Ammon's horn (tissue), 1 donor: Measurements from ENCODE around the gene TMEM139.

ENCODE experiments used
- DNase-seq: peaks from one replicate; pipeline ENCODE4 v3.0.0-alpha.2; 2016; ENCODE audit warnings: low spot score

TMEM139 gene

DNA sequence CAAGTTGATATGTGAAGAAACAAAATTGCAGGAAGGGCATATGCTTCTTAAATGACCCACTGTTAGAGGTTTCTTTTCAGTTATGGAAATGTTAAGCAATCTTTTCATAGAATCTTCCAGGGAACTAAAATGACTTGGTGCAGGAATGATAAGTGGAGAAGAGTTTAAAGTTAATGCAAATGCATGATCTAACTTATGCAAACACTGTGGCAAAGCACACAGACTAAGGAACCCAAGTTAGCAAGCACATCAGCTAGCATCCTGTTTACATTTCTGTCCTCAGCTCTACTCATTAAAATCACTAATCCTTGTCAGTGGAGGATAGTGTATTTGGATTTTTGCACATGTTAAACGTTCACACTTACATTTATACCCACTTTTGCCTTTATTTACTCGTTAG lies 40.5 kb downstream of the TMEM139 start:
- no peak for DNase-seq

DNA sequence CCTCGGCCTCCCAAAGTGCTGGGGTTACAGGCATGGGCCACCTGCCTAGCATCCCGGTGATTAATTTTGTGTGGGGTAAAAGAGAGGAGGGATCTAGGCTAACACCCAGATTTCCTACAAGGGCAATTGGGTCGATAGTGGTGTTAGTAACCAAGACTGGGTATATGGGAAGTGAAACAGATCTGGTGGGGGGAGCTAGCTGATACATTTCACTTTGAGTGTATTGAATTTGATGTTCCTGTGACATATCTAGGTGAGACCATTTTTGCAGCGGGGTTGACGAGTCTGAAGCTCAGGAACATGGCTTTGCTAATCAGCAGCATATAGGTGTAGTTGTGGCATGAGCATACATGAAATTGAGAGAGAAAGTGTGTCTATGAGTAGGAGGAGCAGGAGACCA lies 43.1 kb downstream of the TMEM139 start:
- DNase-seq: no peak

DNA sequence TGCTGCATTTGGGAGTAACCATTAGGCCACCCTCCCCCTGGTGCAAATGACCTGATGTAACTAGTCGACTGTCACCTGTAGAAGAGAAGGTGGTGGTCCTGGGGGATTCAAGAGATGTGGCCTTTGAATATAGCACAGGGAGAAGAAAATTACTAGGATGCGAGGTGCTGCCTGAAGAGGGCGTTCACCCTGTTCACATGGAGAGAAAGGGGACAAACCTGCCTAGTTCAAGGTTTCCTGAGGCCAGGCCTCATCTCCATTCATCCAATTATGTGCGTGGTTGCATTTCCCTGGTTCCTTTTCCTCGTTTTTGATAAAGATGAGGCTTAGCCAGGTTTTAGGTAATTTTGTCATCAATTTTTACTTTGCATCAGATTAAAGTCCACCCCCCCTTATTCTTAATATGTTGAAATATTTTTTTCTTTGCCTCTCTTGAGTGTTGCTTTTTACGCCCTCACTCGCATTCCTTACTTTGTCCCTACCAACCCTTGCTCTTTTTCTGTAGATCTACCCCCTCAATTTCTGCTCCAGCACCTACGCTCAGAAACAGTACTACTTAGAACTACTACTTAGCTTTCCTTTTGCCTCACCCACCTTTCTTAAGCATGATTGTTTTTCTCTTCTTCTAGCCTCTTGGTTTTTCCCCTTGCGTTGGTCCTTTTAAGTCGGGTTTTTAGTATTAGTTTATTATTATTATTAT lies 44.9 kb downstream of the TMEM139 start:
- DNase-seq: no peak

DNA sequence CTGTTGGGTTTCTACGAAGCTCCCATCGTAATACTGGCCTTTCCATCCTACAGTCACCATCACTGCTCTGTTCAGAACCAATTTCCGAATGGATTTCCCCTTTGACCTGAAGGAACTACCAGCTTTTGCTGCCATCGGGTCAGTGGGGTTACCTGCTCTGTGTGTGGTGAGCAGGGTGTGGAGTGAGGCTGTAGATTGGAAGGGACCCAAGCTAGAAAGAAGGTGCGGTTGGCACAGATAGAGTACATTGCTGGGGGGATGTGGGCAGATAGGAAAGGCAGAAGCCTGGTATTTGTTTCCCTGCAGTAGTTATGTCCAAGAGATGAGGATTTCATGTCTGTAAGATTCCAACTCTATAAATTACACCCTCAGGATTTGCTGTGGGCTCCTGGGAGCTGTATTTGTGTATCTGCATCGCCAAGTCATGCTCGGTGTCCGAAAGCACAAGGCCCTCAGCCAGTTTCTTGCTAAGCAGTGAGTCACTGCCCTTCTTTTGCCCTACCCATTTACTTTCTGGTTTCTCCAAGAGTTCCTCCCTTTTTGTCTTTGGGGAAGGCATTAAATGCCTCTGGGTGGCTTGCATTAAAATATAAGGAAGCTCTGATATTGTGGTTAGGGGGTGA lies 46.5 kb downstream of the TMEM139 start:
- no peak for DNase-seq

DNA sequence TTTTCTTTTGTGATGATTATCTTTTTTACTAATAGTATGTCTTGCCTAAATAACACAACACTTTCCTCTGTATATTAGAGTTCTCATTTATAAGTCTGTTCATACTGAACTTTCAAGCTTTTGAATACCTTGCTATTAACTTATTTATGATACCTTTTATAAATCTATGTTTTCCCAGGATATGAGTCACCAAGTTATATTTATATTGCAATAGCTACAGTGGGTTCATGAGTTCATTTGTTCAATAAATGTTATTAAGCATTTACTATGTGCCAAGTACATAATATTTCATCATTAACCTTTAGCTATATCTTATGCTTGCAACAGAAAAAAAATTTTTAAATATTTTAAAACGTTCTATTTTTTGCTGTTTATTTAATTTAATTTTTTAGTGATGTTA lies 49.5 kb downstream of the TMEM139 start:
- DNase-seq: no peak

DNA sequence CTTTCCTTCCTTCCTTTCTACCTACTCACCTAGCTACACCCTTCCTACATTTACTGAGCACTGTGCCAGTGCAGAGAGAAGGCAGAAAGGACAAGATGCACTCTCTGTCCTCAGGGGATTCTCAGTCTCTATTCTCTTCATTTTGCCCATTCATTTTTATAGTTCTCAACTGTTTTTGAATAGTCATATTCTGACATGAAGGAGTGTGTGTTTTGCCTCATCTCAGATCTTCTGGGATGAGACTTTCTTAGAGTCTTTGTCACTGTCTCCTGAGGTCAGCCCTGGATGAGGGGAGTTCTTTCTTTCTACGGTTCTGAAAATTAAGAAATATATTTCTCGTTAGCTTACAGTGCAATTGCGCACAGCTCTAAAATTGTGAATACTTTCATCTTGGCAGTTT lies 52.5 kb downstream of the TMEM139 start:
- no peak for DNase-seq
